ENCODE data around the gene CCPG1. TPM values are rescaled to one million over a fixed set of nuclear protein-coding genes. Genes with fewer than 3 reads are reported as not detected.

Gene CCPG1
- total RNA-seq, 1 experiment from 2014 or later = 6.2 TPM

Other genes with a start within 250 kb of the CCPG1 start
- gene RSL24D1, start 211.4 kb downstream of the CCPG1 start, total RNA-seq (2014; rRNA removed; shearing (Covaris generic)) = 134 and 140 TPM in 2 replicates
- 7.0 and 12.2 TPM in 2 replicates for gene RAB27A, start 118.5 kb downstream of the CCPG1 start, total RNA-seq (2014; rRNA removed; shearing (Covaris generic))
- gene PIGBOS1, start 89.2 kb downstream of the CCPG1 start, total RNA-seq (2014; rRNA removed; shearing (Covaris generic)) = 11.2 and 11.3 TPM in 2 replicates
- gene PIGB, start 89.1 kb downstream of the CCPG1 start, total RNA-seq (2014; rRNA removed; shearing (Covaris generic)) = 7.3 and 7.6 TPM in 2 replicates
- 0.20 TPM in 1 of 2 replicates, not detected in the other for gene PIERCE2, start 136 bp upstream of the CCPG1 start, total RNA-seq (2014; rRNA removed; shearing (Covaris generic))
- gene DNAAF4, start 99.9 kb upstream of the CCPG1 start, total RNA-seq (2014; rRNA removed; shearing (Covaris generic)) = 0.30 and 1.1 TPM in 2 replicates
- 22.0 and 24.3 TPM in 2 replicates for gene PYGO1, start 180.0 kb upstream of the CCPG1 start, total RNA-seq (2014; rRNA removed; shearing (Covaris generic))

All from SJCRH30 (cell line).